PFSK-1 (cell line): ENCODE data around the gene HAND1.

Experiments
- POLR2AphosphoS5 ChIP-seq: IDR thresholded peaks from 2 replicates; pipeline ENCODE4 v1.6.1; 2012; ENCODE audit warnings: low read depth, mild to moderate bottlenecking, control low read depth, low read length, moderate library complexity
- REST ChIP-seq, 2 experiments: IDR thresholded peaks; 2 replicates each; pipeline versions ENCODE4 v1.6.1 to v1.8.0; 2011 to 2012; ENCODE audit warnings: low read depth in 2 of 2, low read length in 2 of 2, control low read depth in 1 of 2, inconsistent platforms in 1 of 2, mild to moderate bottlenecking in 1 of 2, moderate library complexity in 1 of 2; ENCODE audit not compliant: insufficient read depth in 1 of 2

GRCh38 chr5:154470137-154470536 is 7.9 kb downstream of the HAND1 start:
- TF ChIP-seq REST (IDR thresholded peaks at IDR 0.05; ENCODE audit: insufficient read depth in 1 of 2, low read depth in 2 of 2, low read length in 2 of 2) (no peak), POLR2AphosphoS5 (no peak)
